ENCODE results near the gene C16orf46.
"Not testable (repeated sequence)": the region's sequence is repeated elsewhere in the genome, so short reads cannot be mapped to it uniquely, and the experiment has no call there.

C16orf46 gene, protein sequence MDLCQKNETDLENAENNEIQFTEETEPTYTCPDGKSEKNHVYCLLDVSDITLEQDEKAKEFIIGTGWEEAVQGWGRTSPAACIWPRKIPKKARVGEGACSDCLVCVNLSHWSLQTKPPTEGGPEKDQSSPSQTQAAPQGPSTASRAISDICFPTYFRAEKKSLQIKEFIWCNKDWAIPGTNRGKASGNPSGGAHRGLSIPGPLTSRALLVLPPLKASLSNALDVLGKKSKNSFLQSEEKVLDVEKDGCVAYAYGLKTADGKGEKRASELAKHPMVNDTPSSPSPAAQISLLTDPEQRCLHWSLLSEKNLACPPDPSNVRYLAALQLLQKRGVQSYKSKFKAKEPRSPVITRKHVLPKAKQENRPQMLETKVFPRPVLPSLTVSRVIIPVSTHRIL

DNA sequence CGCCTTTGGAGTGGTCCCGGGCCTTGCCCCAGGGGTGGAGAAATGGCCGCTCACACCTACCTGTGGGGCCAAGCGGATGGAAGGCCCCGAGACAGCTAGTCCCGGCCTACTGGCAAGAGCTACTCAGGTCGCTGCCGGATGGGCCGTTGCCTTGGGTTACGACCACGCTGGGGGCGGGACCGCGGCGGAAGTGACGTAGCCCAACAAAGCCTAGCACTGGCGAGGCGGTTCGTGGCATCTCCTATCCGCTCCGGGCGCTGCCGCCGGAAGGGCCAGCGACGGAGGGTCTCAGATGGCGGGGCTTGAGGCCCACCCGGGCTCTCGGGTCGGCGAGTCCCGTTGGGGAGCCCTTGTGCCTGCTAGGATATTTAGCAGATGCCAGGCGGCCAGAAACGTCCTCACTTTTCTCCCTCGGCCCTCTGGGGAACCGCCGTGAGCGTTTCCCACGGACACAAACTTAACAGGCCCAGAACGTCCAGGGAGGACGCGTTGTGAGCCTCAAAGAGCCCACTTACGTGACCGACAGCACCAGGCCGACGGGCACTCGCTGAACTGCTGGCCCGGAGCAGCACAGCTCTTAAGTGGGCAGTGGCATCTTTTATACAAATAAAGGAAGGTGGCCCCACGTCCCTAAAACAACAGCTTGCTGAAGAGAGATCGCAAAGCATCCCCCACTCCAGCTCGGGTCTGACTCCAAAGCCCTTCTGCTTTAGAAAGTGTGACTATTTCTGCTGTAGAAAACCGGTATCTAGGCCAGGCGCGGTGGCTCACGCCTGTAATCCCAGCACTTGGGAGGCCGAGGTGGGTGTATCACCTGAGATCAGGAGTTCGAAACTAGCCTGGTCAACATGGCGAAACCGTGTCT, at the start of gene C16orf46:
TSS of gene C16orf46 (minus strand) at position 163 of the 865 bp plus-strand sequence. CDS start 13,283 bp downstream, outside the sequence.
- DNase-seq: peak; percentile 85 to 88

DNA sequence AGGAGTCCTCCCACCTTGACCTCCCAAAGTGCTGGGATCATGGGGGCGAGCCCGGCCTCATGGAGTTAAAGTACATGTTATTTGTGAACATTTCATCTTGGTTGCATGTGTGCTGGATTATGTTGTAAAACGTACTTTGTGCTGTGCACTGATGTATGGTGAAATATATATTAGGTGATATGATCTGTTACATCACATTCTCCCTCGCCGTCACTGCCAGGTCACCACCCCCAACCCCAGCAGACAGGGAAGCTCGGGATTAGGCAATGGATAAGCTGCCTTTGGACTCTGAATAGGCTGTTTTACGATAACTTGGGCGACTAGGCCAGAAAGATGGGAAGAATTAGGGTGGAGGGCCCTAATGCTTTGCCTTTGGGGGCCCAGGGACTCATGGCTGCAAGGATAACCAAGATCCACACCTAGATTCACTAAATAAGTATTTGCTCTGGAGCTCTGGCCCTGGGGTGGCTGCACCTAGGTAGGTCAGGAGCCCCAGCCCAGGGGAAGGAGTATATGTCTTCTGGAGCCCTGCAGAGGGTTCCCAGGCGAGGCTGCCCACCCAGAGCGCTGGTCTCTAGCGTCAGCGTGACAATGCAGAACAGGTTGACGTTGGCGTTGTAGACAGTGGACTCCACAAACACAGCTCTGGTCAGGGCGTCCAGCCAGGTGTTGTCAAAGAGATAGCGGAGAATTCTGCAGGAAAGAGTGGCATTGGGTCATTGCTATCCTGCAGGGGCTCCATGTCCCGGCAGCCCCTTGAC, 46.2 kb upstream of the C16orf46 start:
- DNase-seq: no peak

DNA sequence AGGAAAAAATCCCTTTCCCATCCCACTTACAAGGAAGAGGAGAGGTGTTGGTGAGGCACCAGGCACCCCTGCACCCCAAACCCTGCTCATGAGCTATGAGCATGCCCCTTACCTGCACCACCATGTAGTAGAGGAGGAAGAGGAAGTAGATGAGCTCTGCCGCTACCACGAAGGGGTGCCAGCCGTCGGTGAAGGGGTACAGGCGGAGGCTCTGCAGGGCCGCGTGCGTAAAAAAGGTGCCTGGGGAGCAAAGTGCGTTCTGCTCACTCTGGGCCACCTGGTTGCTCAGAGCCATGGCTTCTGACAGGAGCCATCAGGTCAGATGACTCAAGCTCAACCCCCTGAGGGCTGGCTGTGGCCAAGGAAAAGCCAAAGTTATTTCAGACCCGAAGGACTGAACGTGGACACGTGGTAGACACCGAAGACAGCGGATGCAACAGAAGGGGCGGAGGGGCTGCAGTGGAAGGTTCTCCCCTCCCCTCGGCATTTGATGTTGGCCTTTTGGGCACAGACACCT, 44.5 kb upstream of the C16orf46 start:
- DNase-seq: no peak

DNA sequence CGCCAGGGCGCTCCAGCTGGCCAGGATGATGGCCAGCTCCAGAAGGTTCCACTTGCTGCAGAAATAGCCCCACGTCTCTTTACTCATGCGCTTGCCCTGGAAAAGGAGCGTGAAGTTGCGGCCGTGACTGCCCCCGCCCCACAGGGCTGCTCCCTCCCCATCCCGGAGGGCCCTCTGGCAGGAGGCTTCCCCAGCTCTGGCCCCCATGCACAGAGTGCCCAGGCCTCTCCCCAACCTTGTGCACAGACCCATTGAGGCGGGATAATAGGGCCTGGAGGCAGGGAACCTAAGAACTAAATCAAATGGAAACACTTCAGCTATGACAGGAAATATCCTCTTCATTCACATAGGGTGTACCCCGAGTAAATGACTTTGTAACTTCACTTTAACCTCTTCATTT, 40.4 kb upstream of the C16orf46 start:
- DNase-seq: no peak

DNA sequence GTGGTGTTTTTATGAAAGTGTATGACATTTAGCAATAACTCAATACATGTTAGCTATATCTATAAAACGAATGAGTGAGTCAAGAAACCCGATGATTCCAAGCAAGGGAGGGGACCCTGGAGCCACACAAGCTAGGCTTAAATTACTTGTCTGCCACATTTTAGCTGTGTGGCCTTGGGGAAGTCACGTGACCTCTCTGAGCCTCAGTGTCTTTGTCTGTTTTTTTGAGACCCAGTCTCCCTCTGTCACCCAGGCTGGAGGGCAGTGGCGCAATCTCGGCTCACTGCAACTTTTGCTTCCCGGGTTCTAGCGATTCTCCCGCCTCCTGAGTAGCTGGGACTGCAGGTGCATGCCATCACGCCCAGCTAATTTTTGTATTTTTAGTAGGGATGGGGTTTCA, 39.2 kb upstream of the C16orf46 start:
- DNase-seq: no peak

DNA sequence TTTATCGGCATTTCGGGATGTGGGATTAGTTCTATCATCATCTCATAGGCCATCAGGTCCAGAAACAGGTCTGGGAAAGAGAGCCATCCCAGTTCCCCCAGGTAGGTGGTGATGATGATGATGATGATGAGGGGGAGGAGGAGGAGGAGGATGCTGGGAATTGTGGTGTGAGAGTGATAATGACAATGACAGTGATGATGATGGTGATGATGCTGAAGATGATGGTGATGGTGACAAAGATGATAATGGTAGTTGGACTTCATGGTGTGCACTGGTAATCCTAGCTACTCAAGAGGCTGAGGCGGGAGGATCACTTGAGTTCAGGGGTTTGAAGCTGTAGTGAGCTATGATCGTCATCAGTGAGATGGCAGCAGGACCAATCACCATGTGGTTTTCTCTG, 35.4 kb upstream of the C16orf46 start:
- DNase-seq: no peak

DNA sequence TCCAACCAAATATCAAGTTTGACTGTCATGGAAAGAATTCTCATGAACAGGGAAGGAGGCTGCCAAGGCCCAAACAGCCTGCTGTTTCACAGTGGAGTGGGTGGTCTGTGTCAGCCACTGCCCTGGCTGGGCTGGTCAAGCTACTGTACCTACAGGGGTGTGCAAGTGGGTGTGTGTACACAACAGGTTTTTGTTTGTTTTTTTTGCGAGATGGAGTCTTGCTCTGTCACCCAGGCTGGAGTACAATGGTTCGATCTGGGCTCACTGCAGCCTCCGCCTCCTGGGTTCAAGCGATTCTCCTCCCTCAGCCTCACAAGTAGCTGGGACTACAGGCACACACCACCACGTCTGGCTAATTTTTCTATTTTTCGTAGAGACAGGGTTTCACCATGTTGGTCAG, 32.2 kb upstream of the C16orf46 start:
- DNase-seq: not testable (repeated sequence)

DNA sequence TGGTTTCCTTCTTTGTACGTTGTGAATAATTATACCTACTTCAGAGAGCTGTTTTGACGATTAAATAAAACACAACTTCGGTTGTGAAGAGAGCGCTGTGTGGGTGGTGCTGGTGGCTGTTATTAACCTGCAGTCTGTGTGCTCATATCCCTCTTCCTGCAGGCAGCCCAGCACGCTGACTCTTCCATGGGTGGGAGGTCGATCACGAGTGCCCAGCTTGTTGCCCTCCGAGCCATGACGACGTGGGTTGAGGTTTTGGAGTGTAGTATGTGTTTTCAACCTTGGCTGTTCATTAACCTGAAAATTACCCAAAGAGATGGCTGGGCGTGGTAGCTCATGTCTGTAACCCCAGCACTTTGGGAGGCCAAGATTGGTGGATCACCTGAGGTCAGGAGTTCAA, 30.5 kb upstream of the C16orf46 start:
- DNase-seq: no peak

DNA sequence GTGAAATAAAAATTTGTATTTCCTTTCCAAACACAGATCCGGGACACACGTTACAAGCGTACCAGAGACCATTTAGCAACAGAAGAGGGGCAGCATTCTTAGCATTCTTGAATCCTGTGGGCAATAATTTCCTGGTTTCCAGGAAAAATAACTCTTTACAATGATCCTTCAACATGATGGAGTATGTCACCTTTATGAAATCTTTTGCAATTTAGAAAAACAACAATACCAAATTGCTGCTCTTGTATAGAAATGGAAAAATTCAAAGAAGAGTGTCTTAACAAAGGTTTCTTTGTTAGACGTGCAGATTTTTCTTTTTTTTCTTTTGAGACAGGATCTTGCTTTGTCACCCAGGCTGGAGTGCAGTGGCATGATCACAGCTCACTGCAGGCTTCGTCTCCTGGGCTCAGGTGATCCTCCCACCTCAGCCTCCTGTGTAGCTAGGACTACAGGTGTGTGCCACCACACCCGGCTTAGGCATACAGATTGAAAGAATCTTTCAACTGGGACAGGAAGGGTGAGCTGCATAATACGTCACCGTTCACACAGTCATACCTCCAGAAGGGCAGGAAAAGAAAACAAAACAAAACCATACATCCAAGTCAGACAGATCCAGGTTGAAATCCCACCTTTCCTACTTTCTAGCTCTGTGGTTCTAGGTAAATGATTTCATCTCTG, 29.9 kb upstream of the C16orf46 start:
- no peak for DNase-seq

DNA sequence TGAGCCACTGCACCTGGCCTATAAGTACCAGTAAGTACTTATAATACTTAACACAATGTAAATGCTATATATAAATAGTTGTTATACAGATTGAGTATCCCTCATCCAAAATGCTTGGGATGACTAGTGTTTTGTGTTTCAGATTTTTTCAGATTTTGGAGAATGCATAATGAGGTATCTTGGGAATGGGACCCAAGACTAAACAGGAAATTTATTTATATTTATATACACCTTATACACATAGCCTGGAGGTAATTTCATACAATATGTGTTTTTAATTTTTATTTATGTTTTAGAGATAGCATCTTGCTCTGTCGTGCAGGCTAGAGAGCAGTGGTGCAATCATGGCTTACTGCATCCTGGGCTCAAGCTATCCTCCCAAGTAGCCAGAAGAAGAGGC, 28.9 kb upstream of the C16orf46 start:
- no peak for DNase-seq

DNA sequence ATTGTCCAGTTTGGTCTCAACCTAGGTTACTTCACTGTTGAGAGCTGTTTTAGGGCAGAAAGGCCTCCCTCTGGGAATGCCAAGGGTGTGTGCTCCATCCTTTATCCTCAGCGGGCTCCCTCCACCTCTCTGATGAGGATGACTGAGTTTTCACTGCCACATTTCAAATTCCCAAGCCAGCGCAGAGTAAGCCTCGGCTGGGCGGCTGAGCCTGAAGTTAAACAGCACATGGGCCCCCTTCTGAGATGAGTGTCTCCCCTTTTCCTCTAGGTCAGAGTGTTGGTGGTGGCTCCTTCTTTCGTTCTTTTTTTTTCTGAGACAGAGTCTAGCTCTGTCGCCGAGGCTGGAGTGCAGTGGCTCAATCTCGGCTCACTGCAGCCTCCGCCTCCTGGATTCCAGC, 24.7 kb upstream of the C16orf46 start:
- no peak for DNase-seq

DNA sequence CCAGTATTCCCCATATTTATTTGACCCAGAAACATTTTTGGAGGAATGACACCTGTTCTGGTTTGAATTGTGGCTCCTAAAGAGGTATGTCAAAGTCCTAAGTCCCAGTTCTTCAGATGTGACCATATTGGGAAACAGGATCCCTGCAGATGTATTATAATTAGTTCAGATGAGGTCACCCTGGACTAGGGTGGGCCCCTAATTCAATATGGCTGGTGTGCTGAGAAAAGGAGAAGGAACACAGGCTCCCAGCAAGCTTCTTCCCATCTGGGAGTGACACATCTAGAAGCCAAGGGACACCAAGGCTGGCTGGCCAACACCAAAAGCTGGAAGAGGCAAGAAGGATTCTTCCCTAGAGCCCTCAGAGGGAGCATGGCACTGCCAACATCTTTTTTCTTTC, 22.9 kb upstream of the C16orf46 start:
- no peak for DNase-seq

DNA sequence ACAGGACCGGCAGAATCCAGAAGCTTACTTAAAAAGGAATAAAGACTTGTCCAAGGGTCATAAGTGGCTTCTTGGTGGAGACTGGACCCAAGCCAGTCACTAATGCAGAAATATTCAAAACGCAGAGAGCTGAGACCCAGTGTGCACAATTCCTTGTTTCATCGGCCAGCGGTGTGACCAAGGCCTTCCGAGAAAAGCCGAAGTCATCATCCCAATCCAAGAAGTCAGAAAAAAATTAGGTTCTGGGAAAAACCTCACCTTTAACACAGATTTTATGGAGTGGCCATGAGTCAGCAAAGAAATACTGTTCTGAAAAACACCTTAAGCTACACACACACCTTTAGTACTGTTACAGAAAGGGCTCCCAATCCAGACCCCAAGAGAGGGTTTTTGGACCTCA, 20.2 kb upstream of the C16orf46 start:
- no peak for DNase-seq

DNA sequence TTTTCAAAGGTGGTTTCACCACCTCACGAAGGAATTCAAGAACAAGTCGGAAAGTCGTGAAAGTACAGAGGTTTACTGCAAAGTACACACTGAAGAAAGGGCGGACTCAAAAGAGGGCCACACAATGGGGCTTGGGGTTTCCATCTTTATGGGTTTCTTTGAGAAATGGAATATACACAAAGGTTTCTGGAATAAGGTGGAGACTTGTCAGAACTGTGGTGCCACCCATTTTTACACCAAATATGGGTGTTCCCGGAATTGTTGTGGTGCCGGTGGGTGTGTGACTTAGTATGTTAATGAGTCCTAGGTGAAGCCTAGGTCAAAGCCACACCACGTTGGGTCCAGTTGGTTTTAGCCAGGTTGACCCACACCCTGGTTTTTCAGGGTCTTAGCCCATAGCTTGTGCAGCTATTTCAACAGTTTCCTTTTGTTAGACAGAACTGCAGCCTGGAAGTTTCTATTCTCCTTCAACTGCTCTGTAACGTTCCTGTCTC, 19.7 kb upstream of the C16orf46 start:
- DNase-seq: no peak

DNA sequence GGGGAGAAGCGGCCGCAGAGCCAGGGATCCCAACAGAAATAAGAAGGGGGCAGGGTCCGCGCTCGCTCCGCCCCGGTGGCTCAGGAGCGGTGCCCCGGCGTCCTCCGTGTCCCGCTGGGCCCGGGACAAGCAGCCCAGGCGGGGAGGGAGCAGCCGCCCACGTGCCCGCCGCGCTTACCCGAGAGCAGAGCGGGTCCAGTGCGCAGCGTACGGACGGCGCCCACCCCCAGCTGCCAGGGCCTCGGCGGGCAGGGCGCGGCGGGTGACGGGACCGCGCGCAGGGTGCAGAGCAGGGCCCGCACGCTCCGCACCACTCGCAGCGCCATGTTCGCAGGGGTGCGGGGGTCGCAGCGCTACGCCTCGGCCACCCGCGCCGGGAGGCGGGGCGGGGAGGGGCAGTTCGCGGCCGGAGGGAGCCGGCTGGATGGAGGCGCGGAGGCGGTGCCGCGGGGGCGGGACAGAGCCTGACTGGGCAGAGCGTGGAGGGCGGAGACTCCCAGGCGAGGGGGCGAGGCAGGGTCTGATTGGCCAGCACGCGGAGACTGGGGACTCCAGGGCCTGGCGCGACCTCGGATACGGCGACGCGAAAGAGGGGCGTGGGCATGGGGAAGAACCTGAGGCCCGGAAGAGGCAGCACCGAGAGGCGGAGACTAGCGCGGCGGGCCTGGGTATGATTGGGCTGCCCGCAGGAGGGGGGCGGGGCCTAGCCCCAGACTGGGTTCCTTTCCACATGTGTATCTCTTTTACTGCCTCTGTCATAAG, 19.1 kb upstream of the C16orf46 start, which contains the start of gene GCSH:
TSS of gene GCSH (minus strand) at position 443 of the 762 bp plus-strand sequence. CDS start at position 326, 117 bp downstream.
- DNase-seq: peak; percentile 90 to 91

DNA sequence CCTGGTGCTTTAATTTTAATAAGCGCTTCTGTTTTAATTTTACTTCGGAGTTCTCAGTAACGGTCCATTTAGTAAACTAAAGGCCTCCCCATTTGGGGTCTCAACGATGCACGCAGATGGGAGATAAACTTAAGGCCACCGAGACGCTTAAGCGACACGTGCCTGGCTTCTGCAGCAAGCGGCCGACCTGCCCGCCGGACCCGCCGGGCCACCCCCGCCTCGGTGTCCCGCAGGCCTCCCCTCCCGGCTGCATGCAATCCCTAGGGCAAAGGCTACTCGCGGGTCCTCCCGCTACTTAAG, 18.6 kb upstream of the C16orf46 start:
- no peak for DNase-seq

DNA sequence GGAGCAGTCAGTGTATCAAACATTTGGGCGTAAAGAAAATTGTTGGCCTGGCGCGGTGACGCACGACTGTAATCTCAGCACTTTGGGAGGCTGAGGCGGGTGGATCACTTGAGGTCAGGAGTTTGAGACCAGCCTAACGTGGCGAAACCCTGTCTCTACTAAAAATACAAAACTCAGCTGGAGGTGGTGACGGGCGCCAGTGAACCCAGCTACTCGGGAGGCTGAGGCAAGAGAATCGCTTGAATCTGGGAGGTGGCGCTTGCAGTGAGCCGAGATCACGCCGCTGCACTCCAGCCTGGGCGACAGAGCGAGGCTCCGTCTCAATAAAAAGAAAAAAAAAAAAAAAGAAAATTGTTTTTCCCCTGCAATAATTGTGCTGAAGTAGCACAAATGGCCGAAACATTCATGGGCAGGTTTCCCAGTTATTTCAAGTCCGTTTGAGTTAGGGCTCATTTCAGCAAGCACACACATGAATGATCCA, 17.8 kb upstream of the C16orf46 start:
- no peak for DNase-seq

DNA sequence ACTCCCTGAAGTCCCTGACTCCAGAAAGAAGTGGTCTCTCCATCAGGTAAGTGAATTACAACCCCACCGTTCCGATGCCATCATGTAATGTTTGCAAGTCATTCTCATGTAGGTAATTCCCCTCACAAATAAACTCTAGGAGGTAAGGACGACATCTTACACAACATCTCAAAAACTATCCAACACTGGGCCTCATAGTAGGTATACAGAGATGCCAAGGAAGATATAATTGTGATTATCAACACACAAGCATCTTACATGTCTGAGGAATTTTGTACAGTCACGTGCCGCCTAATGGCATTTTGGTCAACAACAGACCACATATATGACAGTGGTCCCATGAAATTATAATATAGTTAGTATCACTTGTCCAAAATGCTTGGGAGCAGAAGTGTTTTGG, 11.8 kb upstream of the C16orf46 start:
- DNase-seq: no peak

DNA sequence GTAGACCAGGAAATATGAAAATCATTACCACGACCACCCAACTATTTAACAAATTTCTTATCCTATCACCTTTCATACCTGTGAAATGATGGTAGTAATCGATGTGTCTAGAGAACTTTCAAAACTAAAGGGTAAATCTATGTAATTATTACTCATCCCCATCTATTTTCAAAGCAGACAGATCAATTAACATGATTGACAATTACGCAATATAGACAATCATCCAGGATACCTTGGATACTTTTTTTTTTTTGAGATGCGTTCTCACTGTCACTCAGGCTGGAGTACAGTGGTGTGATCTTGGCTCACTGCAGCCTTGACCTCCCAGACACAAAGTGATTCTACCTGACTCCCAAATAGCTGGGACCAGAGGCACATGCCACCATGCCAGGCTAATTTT, 4.0 kb upstream of the C16orf46 start:
- DNase-seq: no peak

DNA sequence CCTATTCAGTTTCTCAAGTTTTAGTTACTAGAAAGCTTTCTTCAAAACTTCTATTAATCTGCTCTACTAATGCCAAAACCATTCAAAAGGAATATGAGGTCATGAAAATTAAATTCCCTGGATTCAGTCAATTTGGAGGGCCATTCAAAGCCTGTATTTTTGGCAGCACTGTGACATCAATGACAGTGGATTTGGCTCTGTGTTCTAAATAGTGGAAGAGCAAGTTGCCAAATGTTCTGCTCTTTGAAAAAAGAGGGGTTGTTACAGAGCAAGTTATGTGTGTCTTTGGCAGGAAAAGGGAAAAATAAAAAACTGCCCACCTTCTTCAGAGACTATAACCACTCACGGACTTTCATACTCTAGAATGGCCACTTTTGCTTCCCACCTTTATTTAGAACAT, 3.2 kb upstream of the C16orf46 start:
- no peak for DNase-seq

DNA sequence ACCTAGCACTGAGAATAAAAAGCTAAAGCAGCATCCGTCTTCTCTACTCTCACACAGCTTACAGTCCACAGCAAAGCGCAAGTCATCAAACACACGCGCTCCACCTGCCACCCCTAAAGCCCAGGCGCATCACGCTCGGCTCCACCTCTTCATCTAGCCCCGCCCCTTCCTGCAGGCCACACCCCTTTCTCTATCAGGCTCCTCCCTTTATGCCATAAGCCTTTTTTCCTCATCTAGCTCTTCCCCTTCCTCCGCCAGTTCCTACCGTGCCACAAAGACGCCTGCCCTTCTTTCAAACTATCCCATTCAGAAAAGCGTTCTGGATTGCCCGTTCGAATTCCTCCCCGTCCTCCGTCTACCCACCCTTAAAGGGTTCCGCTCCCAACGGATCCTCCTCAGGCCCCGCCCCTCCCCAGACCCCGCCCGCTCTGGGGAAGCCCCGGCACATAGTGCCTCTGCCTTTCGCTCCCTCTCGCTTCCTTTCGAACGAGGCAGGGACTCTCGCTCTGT, 417 bp downstream of the C16orf46 start:
- DNase-seq: peak; percentile 73 to 79
